ENCODE data around the gene ADD1.
A peak's percentile ranks its signal among the peaks of the same experiment; 100 is the strongest.
"Not testable (repeated sequence)": the region's sequence is repeated elsewhere in the genome, so short reads cannot be mapped to it uniquely, and the experiment has no call there.

Gene ADD1

GRCh38 chr4:2944586-2945526 lies 101.2 kb downstream of the ADD1 start:
- no peak for DNase-seq (ENCODE audit: low spot score)

DNA sequence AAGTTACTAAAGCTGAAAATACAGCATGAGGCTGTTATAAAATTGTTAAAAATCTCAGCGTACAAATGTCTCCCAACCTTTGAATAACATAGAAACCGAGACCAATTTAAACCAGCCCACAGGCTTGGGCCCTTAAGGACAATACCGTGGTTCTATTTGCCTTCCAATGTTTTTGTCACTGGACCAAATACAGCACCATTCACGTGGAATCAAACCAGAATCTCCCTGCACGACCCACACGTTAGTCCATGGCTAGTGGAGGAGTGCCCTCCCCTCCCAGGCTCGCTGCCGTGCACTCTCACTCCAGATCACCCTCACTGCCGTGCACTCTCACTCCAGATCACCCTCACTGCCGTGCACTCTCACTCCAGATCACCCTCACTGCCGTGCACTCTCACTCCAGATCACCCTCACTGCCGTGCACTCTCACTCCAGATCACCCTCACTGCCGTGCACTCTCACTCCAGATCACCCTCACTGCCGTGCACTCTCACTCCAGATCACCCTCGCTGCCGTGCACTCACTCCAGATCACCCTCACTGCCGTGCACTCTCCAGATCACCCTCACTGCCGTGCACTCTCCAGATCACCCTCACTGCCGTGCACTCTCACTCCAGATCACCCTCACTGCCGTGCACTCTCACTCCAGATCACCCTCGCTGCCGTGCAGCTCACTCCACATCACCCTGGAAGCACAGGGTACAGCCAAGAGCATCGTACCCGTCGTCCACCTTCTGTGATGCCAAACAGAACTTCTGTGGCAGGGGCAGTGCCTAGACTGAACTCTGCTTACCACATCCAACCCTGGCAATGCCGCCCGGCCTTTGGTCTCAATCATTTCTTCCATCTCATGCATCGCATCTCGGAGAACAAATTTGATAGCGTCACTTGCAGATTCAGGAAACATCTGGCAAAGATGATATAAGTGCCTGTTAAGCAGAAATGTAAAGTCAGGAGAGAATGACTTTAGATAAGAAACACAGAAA lies 102.3 kb downstream of the ADD1 start:
- DNase-seq (ENCODE audit: low spot score): not testable (repeated sequence)

DNA sequence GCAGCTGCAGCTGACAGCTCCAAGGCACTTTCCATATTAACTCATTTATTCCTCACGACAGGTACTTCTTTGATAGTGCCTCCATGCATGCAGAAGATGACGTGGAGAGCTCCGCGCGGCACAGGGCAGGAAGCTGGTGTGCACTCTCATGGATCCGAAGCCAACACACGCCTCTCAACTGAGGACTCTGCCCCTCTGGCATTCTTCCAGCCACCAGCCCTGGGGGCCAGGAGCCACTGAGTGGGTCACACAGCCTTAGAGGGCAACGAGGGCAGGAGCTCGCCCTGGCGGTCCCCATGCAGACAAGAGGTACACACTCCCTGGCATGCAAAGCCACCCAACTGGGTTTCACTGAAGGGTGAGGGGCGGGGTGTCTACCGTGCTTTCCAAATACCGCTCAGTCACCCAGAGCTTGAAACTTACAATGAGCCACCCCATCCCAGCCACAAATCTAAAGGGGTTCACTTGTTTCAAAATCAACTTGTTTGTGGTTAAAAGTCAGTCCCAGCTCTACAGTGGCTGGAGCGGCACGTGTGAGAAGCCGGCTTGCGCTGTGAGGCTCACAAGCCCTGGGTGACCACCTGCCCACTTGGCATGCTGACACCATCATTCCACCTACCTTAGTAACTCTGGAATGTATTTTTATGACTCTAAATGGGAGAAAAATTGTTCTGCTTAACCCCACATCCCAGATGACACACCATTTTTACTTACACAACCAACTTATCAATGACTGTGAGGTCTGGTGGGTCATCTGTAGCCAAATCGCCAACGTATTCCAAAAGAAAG lies 103.4 kb downstream of the ADD1 start:
- no peak for DNase-seq (ENCODE audit: low spot score)

- DNase-seq (ENCODE audit: low spot score): no peak
Measured at GRCh38 chr4:2947926-2948325, 104.3 kb downstream of the ADD1 start.

GRCh38 chr4:2948895-2949781 lies 105.5 kb downstream of the ADD1 start:
- DNase-seq (ENCODE audit: low spot score): no peak

DNA sequence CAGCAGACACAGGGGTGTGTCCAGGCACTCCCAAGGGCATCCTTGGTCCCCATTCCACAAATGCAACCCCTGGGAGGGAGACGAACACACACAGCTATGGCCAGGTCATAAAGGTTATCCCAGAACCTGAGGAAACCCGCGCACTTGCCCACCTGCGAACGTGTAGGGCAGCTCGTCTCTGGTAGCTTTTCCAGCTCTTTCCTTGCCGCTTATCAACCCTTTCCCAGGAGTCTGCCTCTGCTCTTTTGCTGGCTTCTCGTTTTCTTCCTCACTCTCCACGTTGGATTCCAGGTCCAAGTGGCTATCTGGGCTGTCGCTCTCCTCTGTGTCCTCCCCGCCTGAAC lies 106.1 kb downstream of the ADD1 start:
- no peak for DNase-seq (ENCODE audit: low spot score)

DNA sequence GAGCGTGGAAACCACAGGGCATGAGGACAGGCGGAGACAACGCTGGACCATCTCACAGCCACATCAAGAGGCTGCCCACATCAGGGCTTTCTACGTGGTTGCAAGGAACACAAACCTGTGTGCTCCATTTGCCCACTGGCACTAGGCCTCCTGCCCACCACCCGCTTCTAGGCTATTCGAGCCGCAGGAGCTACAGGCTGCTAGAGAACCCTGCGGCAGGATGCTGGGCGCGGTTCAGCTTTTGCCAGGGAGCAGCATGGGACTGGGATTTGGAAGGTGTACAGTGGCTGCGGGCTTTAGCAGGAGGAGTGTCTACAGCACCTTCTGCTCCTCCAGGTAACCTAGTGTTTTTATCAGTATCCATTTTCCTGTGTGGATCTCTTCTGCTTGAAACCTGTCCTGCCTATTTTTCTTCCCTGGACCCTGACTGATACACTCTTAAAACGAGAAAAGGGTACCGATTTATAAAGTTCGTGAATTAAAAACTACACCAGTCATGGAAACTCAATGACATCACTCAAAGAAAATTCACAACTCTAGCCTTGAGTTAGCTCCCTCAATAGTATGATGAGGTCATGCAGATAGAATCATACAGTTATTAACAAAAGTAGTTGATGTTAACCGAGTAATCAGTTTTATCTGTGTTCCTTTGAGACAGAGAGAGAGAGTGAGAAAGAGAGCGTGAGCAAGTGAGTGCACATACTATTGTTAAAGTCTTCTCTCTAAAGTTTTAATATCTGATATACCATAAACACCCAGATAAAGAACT lies 106.8 kb downstream of the ADD1 start:
- DNase-seq (ENCODE audit: low spot score): no peak

GRCh38 chr4:2953496-2953895 lies 109.9 kb downstream of the ADD1 start:
- no peak for DNase-seq (ENCODE audit: low spot score)

GRCh38 chr4:2954358-2955185 lies 110.9 kb downstream of the ADD1 start:
- no peak for DNase-seq (ENCODE audit: low spot score)

- DNase-seq (ENCODE audit: low spot score): not testable (repeated sequence)
Measured at GRCh38 chr4:2955186-2956044, 111.8 kb downstream of the ADD1 start.

GRCh38 chr4:2958446-2958845 lies 114.8 kb downstream of the ADD1 start:
- no peak for DNase-seq (ENCODE audit: low spot score)

- DNase-seq (ENCODE audit: low spot score): not testable (repeated sequence)
Measured at GRCh38 chr4:2960450-2960849, 116.8 kb downstream of the ADD1 start.

DNA sequence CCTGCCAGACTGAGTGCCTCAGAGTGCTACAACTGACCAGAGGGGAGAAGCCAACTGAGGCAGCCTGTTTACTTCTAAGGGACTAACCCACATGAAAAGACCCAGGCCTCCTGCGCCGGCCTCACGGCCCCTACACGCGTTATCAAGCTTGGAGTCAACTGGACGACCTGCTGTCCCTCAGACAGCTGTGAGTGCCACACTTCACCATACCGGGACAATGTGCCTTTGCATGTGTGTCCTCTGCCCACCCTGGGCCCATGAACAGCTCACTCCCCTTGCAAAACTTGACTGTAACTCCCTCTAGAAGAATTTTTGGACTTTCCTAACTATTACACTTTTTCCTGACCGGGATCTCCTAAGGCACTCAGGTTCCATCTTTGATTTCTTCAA lies 117.8 kb downstream of the ADD1 start:
- DNase-seq (ENCODE audit: low spot score): no peak

DNA sequence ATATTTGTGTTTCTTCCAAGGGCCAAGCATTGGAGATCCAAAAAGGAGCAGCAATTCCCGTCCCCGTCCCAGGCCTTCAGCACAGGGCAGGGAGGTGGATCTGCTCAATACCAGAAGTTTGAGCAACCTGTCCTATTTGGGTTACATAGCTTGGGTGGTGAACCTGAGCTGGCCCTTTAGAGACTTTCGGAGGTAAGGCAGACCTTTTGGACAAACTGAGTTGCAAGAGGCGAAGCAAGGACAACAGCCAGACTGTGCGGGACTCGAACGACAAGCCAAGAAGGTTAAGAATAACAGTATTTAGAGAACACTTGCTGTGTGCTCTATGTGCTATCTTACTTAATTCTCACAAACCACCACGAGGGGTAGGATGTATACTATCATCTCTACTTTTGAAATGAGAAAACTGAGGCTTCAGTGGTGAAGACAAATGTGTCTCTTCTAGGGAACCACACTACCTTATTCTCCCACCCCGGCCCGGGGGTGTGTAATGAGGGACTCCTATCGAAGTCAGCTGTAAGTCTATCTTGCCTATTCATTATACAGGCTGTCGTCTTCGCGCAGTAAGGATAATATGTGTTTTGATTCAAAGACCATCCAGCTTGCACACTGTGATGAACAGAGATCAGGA lies 118.3 kb downstream of the ADD1 start:
- peak; percentile 16 for DNase-seq (ENCODE audit: low spot score)

- DNase-seq (ENCODE audit: low spot score): no peak
Measured at GRCh38 chr4:2962614-2963174, 119.0 kb downstream of the ADD1 start.

DNA sequence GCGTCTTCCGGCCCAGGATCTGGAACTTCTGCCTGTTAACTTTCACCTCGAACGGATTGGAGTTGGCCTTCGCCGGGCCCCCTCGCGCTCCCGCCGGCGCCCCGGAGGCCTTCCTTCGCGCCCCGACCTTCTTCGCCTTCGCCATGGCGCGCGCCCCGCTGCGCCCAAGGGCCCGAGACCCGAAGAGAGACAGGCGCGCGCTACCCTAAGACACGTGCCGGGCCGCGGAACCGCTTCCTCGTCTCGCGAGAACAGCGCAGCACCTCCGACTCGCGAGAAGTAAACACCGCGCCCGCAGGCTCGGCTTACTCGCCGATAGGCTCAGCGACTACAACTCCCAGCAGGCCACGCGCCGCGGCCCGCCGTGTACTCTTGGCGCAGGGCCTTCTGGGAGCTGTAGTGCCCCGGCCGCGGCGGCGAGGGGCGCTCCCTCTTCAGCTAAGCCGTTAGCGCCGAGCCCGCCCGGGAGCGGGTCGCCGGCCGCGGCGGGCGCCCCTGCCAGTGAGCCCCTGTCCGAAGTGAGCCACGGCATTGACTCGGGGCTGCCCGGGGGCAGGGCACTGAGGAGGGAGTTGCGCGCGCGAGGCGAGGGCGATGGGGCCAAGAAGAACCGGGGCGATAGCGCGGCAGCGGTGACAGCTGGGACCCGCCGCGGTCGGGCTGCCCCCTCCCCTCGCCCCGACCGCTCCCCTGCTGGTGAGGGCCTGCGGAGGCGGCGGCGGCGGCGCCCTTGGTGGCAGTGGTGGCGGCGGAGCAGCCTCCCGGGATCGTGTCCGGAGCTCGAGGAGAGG lies 119.7 kb downstream of the ADD1 start, which contains the start of the genes GRK4 and NOP14:
TSS of gene GRK4 (plus strand) at position 397 of the 791 bp plus-strand sequence. CDS start 500 bp downstream, outside the sequence.
TSS of gene NOP14 (minus strand) at position 232 of the 791 bp plus-strand sequence. CDS start at position 145, 87 bp downstream.
- DNase-seq (ENCODE audit: low spot score): peak; percentile 97

Measured in CD4-positive, alpha-beta T cell treated with Interleukin-15 for 4 hours (primary cell).